Gastroesophageal sphincter (tissue), 3 donors: Measurements from ENCODE around the gene WNT9A.

Experiments used
- CTCF ChIP-seq, 4 experiments: fragments of 200-600 bp in 2 of 4; fragments of 450-650 bp in 2 of 4; sonication (generic) in 1 of 4; IDR thresholded peaks; one replicate each; pipeline ENCODE4 v1.5.1; 2017 to 2019; ENCODE audit warnings: antibody characterized with exemption in 4 of 4, mild to moderate bottlenecking in 2 of 4, moderate library complexity in 2 of 4
- POLR2A ChIP-seq, 2 donors: fragments of 450-650 bp; IDR thresholded peaks; one replicate each; pipeline ENCODE4 v1.6.1; 2017; ENCODE audit warnings: antibody characterized with exemption in 2 of 2, mild to moderate bottlenecking in 2 of 2, moderate library complexity in 1 of 2

GRCh38 chr1:227908359-227908758 is 39.4 kb downstream of the WNT9A start:
- TF ChIP-seq CTCF (IDR thresholded peaks at IDR 0.05) = no peak
- TF ChIP-seq POLR2A (IDR thresholded peaks at IDR 0.05) = no peak
